Dedifferentiated amniotic fluid mesenchymal stem cell (primary cell): ENCODE measurements around the gene BRINP1.

Experiments
- DNase-seq: peaks from one replicate; pipeline ENCODE4 v3.0.0-alpha.2; 2016; ENCODE audit errors: extremely low spot score

Gene BRINP1

DNA sequence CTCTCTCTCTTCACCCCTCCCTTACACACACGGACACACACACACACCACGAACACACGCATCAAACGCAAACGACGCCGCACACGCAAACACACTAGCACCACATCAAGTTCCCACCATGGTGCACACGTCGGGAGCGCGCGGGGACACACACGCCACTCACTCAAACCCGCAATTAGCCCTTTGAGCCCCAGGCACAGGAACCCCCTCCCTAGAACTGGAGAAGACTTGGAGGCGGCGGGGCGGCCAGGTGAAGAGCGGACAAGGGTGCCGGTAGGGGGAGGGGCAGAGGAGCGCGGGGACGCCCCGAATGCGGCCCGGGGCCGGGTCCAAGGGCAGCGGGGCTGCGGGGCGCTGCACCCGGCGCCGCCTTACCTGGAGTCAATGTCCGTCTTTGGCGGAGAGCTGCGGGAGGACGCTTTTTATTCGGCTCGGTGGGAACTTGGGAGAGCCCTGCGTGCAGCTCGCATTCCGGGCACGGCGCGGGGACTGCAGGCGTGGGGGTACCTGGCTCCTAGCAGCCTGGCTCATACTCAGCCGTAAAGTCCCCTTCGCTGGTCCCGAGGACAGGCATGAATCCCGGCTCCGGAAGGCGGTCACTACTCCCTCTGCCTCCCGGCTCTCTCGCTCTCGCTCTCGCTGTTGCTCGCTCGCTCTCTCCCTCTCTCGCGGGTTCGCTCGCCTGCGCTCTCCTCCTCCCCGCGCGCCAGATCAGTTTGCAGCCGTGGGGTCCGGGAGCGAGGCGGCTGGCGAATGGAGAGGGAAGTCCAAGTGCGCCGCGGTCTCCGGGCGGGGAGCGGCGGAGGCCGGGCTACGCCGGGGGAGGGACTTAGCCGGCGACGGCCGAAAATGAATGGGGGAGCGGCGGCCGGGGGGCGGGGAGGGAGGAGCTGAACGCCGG, at the start of gene BRINP1:
BRINP1 (minus strand) TSS at position 755 of the 901 bp plus-strand sequence. CDS start 56,080 bp downstream, outside the sequence.
- DNase-seq: no peak

GRCh38 chr9:119418721-119419120, 49.5 kb upstream of the BRINP1 start:
- DNase-seq: no peak

- DNase-seq: no peak
Observed at GRCh38 chr9:119416793-119417192, 47.6 kb upstream of the BRINP1 start.

- no peak for DNase-seq
Observed at GRCh38 chr9:119412399-119412798, 43.2 kb upstream of the BRINP1 start.

DNA sequence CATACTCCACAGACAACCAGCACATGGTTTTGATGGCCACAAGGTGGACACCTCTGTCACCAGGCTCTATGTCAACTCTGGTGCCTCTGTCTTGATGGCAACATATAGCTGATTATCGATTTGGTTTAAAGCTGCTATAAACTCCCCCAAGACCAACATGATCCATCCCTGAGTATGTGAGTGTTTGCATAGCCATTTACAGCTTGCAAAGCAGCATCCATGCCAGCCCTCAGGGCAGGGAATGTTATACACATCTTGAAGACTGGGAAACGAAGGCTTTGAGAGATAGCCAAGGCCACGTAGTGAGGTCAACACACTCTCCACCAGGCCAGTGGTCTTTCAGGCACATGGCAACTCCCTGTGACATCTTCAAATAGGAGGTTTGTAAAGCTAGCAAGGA, 40.3 kb upstream of the BRINP1 start:
- no peak for DNase-seq

GRCh38 chr9:119400606-119401005, 31.4 kb upstream of the BRINP1 start:
- DNase-seq: no peak

DNA sequence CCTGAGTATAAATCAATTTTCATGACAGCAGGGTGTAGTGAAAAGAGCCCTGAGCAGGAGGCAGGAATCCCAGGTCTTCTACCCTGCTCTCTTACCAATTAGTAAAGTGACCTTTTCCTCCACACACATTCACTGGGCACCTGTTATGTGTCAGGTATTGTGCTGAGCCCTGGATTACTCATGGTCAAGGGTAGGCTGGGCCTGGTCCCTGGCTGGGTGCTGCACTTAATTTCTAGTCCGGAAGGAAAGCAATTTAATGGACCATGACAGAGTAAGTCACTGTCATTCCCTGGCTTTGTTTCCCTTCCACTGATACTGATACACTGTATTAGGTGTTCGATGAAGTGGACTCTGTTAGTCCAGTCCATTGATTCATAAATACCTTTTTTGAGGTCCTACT, 29.1 kb upstream of the BRINP1 start:
- DNase-seq: no peak

DNA sequence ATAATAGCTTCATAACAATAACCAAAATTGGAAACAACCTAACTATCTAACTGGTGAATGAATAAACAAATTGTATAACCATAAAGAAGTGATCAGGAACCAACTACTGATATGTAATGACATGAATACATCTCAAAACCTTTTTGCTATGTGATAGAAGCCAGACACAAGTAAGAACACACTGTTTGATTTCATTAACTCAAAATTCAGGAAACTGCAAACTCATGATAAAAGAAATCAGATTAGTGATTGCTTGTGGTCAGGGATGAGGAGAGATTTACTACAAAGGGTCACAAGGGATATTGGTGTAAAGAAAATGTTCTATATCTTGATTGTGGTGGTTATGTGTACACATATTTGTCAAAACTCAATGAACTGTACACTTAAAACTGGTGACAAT, 22.6 kb upstream of the BRINP1 start:
- no peak for DNase-seq

DNA sequence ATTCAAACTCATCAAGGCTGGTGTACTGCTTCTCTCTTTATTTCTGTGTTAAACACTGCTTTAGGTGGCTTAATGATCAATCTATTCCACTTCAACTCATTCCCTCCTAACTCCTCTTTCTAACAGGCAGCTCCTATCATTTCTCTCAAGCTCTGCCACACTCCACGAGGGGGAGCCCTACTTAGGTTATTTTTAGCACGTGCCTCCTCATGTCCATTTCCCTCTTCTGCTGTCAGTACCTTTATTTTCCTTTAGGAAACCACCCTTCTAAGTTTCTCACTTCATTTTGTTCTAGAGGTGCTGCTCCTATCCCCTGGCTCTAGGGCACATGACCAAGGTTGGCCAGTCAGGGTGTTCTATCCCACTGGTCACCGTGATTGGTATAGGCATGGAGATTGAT, 6.7 kb upstream of the BRINP1 start:
- DNase-seq: no peak

- DNase-seq: no peak
Observed at GRCh38 chr9:119372951-119373350, 3.7 kb upstream of the BRINP1 start.

DNA sequence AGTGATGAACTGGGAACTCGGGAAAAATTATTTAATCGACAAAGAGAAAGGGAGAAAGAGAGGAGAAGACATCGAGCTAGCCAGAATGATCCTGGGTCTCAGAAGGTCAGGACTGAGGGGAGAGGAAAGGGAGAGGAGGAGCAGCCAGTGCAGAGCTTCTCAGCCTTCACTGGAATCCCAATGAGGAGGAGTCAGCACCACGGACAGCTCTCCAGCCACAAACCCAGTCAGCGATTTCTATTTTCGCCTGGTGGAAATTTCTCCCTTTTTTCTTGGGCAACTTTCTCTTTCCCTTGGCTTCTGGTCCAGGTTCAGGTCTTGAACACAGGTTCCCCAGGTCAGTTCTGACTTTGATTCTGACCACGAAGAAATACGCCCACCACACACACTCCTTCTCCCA, 1.6 kb upstream of the BRINP1 start:
- DNase-seq: no peak

- no peak for DNase-seq
Observed at GRCh38 chr9:119369680-119370366, 588 bp upstream of the BRINP1 start.

DNA sequence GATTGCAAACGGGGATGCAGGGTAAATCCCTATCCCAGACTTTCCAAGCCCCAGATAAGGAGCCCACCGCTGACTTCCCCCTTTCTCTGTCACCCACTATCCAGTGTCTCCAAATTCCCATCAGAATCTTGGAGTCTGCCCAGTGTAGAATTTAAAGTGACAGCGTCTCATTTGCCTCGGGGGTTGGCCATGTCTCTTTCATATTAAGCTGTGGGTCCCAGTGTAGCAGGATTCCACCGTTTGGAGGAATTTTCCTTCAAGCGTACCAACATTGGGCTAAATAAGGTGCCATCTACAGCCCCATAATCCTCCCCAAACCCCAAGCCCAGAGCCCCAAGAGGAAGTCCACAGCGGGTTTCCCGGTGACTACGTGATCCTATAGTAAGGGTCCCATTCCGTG, 1.1 kb downstream of the BRINP1 start:
- no peak for DNase-seq

- no peak for DNase-seq
Observed at GRCh38 chr9:119367683-119368075, 1.6 kb downstream of the BRINP1 start.

DNA sequence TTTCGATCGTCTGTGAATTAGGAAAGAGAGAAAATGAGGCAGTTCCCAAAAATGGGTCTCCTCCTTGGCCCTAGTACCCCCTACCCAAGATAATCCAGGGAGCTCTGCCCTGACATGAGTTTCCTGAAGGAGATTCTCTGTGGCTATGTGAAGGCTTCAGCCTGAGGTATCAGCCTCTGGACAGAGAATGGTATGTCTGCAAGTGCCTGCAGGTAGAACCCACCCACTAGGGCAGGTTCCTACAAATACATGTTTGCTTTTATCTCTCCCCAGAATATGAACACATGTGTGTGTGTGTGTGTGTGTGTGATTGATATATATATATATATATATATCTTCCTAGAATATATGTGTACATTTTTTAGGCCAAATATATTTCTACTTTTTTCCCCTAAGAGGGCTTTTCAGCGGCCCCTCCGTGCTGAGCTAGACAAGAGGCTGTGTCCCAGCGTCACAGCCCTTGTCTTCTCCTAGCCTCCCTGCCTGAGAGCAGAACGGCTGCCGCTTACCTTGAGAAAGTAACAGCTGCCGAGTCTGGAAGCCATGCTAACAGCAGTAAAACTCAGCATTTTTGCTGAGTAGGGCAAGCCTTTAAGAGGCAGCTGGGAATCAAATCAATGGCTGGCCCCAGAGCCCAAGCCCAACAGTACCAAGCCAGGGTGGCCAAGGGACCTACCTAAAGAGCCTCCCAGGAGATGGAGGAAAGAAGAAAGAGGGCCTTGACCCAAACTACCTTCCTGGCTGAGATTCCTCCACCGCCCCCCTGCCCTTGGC, 2.1 kb downstream of the BRINP1 start:
- no peak for DNase-seq

DNA sequence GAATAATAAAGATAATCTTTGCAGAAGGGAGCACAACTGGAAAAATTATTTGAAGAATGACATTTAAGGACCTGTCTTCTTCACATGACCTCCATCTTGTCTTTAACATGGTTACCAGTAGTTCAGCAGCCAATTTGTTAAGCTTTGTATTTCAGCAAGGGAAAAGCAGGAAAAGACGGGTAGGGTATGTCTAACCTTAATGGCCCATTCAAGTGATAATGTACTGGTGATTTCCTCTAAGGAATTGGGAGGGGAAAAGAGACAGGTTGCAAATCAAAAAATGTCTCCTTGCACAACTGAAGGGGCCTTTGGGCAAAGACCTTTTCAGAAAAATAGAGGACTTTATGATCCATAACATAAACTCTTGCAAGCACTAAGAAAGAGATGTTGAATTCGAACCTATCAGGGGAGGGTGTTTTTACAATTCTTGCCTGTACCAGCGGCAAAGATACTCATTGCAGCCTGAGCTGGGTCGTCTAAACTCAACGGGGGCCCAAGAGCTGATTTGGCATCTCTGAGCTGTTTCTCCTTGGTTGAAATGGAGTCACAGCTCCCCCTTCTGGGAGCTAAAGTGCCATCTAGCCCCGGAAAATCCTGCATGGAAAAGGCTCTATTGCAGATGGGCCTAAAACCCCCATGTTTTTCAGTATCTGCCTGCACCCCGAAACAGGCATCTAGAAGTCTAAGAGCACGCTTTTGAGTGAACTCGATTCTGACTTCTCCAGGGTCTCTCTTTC, 3.8 kb downstream of the BRINP1 start:
- no peak for DNase-seq

- DNase-seq: no peak
Observed at GRCh38 chr9:119360237-119360636, 9.0 kb downstream of the BRINP1 start.

- no peak for DNase-seq
Observed at GRCh38 chr9:119357336-119358096, 11.7 kb downstream of the BRINP1 start.

DNA sequence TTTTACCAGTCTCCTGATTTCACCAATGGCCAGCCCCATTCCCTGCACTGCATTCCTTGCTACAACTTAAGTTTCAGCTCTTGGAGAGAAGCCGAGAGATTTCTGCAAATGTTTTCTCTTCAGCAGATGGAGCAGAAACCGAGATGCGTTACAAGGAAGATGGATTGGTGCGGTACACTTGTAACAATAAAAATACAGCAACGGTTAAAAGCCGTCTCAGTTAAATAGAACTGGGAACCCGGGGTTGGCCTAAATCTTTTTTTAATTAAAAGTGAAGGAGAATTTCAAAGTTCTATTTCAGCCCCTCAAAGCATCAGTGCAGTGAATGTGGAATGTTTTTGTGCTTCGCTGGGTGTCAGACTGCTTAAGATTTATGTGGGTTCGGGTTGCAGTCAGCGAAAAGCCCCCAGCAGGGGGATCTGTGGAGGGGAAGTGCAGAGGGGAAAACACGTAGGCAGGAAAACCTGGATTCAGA, 19.8 kb downstream of the BRINP1 start:
- no peak for DNase-seq

DNA sequence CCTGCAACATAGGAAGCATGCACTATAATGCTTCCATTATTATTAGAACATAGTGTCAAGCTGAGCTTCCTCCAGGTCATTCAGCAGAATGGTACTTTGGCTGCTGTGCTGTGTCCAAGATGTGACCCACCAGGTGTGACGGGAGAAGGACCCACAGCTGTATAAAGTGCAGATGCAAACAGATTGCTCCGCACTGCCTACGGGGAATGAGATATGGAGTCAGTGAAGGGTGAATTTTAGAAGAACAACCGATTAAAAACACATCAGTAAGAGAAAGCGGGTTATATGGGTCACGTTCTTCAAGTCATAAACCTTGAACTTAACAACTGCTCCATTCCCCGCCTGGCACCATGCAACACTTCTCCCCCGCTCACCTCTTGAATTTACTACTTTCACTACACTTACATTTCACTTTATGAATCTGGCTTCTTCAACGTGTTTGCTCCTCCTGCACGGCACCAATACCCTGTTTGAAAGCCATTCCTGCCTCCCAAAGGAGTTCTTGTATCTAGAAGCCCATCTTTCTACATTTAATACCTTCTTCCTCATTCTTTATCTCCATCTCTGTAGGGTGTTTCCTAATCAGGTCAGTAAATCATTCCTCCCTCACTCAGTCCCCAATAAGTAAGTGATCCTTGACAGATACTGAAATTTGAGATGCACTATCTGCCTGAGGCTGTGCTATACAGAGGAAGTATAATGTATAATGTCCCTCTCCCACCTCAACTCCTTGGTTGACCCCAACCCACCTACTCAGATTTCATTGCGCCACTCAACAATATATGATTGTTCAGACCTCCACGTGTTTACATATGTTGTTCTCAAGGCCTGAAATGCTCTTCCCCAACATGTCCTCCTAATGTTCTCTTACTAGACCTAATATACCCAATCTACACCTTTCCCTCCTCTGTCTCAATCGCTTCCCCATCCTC, 25.9 kb downstream of the BRINP1 start:
- no peak for DNase-seq
